HL-60/S4 (cell line): ENCODE results near the gene TRPV4.
"Not testable (repeated sequence)": the region's sequence is repeated elsewhere in the genome, so short reads cannot be mapped to it uniquely, and the experiment has no call there.

Experiments
- in situ Hi-C: fragments of 300-500 bp; cut with MboI; formaldehyde crosslinking; loops from 2 replicates; pipeline ENCODE4 v1.14.3; 2022; ENCODE audit warnings: low sequenced_read_pairs

Gene TRPV4

GRCh38 chr12:109861689-109862314 is 28.6 kb upstream of the TRPV4 start:
- in situ Hi-C loops = no loop called here

DNA sequence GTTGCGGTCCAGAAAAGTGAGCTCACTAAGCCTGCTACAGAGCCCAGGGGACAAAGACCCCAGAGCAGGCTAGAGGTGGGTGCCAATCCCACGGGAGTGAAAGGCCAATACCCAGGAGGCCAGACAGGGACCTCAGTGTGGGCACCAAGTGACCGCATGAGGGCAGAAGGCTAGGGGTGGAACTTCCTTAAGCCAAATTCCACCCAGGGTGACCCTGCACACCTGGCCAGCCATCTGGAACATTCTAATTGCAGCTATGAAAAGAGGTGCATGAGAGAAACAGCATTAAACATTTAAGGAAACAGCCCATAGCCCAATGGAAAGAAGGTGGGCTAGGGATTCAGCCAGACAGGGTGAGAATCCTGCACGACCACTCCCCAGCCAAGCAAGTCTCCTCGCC is 27.8 kb upstream of the TRPV4 start:
- in situ Hi-C loops = no loop called here

- in situ Hi-C loops = no loop called here
Measured at GRCh38 chr12:109858764-109859163, 25.6 kb upstream of the TRPV4 start.

GRCh38 chr12:109857715-109858114 is 24.5 kb upstream of the TRPV4 start:
- in situ Hi-C loops = no loop called here

DNA sequence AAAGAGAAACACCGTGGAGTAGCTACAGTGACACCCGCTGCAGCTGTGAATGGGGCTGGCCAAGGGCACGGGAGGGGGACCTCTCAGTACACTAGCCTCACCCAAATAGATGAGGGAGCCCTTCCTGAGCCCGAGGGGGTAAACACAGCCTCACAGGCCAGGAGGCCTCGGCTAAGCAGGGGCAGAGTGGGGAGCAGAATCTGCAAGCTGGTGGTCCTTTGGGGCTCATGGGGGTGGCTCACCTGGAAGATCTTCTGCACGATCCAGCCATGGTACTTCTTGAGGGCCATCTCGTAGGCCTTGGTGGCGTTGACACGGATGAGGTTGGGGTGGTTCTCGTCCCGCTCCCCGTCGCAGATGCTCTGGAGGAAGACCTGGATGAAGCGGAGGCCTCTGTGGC is 22.2 kb upstream of the TRPV4 start:
- in situ Hi-C loops = no loop called here

DNA sequence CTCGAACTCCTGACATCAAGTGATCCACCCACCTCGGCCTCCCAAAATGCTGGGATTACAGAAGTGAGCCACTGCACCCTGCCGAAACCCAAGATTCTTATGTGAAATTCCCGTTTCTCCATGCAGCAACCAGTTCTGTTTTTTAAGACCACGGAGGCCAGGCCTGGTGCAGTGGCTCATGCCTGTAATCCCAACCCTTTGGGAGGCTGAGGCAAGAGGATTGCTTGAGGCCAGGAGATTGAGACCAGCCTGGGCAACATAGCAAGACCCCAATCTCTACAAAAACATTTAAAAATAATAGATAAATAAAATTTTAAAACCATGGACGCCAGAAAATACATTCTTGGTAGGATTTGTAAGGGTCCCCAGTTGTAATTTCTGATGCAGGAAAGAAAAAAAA is 17.3 kb upstream of the TRPV4 start:
- in situ Hi-C loops = not testable (repeated sequence)

DNA sequence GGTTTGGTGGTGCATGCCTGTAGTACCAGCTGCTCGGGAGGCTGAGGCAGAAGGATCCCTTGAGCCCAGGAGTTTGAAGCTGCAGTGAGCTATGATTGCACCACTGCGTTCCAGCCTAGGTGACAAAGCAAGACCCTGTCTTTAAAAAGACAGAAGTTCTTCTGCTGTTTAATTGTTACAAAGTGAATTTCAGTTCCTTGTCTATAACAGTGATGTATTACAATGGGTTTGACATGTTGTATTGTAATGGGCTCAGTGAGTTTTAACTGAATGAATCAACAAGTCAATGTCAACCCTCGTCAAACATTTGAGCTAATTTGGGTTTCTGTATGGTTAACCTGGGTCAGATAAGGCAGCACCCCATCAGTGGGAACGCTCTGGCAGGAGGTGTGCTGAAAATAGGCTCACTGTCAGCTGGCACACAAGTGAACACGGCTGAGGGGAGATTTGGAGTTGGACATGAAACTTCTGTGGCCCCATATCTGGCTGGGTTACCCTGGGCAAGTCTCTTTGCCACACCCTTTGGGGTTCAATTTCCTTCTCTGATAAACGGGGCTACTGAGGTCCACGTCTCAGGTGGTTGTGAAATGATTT is 14.0 kb upstream of the TRPV4 start:
- in situ Hi-C loops = no loop called here

DNA sequence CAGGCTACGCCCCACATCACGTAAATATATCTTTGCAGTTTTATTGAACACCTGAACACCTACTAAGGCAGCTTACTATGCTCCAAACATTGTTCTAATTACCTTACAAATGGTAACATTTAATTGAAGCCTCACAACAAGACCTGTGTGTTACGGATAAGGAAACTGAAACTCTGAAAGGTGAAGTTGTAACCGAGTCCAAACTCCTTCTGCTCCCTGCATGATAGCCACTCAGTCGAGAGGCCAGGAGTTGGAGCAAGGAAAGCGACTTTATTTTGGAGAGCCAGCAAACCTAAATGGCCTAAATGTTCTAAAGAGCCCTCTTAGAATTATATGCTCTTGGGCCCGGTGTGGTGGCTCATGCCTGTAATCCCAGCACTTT is 12.6 kb upstream of the TRPV4 start:
- in situ Hi-C loops = no loop called here

- in situ Hi-C loops = no loop called here
Measured at GRCh38 chr12:109844983-109845823, 12.0 kb upstream of the TRPV4 start.

DNA sequence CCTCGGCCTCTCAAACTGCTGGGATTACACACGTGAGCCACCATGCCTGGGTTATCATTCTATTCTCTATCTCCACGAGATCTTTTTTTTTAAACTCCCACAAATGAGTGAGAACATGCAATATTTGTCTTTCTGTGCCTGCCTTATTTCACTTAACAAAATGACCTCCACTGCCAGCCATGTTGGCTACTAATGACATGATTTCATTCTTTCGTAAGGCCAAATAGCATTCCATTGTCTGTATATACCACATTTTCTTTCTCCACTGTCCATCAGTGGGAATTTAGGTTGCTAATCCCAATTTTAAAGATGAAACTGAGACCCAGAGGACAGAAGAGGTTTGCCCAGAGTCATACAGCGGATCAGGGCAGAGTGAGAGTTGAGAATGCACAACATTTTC is 10.9 kb upstream of the TRPV4 start:
- in situ Hi-C loops = no loop called here

DNA sequence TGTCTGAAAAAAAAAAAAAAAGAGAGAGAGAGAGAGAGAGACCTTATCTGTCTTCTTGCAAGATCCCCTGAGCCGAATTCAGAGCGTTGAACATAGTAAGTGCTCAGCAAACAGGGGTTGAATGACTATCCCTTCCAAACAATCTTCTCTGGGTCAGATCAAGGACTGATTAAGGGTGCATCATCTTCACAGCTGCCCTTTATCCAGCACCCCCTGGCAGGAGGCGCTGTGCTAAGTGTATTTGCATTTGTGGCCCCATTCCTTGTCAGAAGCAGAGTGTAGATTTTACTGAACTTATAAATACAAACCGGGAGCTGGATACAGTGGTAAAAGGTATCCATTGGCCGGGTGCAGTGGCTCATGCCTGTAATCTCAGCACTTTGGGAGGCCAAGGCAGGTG is 8.8 kb upstream of the TRPV4 start:
- in situ Hi-C loops = no loop called here

GRCh38 chr12:109841356-109841755 is 8.2 kb upstream of the TRPV4 start:
- in situ Hi-C loops = no loop called here

GRCh38 chr12:109840305-109841074 is 7.3 kb upstream of the TRPV4 start:
- in situ Hi-C loops = no loop called here

- in situ Hi-C loops = no loop called here
Measured at GRCh38 chr12:109839444-109839843, 6.2 kb upstream of the TRPV4 start.

DNA sequence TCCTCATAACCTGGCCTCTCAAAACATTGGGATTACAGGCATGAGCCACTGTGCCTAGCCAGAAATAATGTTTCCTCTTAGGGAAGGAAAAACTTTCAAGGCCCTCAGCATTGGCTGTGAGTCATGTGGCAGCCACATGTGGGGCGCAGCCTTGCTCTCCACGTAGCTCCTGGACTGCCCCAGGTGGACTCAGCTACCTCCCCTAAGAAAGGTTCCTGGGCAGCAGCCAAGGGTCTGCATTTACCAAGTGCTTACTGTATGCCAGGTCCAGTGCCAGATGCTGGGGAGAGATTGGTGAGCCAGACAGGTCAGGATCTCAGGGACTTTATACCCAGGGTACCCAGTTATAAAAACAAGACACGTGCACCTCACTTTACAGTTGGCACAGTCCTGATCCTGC is 3.7 kb upstream of the TRPV4 start:
- in situ Hi-C loops = no loop called here

DNA sequence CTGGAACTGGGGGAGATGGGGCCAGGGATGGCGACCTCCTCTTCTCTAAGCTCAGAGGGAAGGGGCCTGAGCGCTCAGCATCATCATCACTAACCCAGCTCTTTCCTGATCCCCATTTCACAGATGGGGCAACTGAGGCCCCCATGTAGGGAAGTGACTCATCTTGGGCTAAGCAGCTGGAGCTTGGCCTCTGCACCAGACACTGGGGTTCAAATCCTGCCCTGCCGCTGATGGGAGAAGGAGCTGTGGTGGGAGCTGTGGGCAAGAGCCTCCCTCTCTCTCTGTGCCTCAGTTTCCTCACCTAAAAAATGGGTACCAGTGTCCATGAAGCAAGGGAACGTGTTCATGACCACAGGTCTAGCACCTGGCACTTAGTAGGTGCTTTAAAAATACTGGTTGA is 2.6 kb upstream of the TRPV4 start:
- in situ Hi-C loops = no loop called here

DNA sequence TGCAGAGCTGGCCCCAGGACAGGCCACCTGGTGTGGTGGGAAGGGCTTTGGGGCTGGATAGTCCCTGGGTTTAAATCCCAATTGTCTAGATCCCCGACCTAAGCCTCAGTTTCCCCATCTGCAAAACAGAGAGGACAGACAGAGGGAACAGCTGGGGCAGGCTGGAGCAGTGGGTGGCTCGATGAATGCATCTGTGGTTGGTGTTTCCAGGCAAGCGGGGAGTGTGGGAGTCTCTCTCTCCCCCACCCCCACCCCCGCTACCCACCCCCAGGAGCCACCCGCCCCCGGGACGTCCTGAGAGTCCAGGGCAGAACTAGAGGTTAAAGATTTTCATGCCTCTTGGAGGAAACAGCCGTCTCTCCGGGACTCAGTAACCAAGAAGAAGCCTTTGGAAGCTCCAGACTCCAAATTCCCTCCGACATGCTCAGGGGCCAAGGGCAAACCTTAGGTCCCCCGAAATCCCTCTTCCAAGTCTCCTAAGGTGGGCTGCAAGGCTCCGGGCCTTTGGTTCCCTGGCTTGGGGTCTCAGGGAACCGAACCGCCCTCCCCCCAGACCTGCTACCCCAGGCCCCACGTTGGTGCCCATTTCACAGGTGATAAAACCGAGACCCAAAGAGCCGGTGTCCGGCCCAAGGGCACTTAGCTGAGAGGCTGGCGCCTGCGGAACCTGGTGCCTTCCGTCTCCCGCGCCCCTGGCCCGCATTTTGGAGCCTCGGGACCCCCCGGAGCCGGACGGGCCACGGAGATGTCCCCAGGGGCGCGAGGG is 474 bp downstream of the TRPV4 start:
- in situ Hi-C loops = no loop called here

DNA sequence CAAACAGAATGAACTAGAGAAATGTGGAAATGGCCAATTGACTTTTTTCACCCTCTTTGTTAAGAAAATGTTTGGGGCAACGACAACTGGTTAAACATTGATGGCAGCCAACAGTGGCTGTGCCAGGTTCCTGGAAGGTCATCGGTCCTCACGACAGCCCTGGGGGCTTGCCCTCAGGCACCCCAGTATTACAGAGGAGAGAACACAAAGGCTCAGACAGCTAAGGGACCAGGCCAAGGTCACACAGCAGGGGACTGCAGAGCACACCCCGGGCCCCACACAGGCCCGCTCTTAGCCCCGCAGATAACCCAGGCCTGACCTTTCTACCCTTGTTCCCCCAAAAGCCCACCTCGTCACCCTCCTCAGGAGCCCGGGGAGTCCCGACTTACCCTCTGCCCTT is 1.3 kb downstream of the TRPV4 start:
- in situ Hi-C loops = no loop called here

- in situ Hi-C loops = no loop called here
Measured at GRCh38 chr12:109831365-109831764, 1.8 kb downstream of the TRPV4 start.

- in situ Hi-C loops = no loop called here
Measured at GRCh38 chr12:109830718-109831117, 2.5 kb downstream of the TRPV4 start.

DNA sequence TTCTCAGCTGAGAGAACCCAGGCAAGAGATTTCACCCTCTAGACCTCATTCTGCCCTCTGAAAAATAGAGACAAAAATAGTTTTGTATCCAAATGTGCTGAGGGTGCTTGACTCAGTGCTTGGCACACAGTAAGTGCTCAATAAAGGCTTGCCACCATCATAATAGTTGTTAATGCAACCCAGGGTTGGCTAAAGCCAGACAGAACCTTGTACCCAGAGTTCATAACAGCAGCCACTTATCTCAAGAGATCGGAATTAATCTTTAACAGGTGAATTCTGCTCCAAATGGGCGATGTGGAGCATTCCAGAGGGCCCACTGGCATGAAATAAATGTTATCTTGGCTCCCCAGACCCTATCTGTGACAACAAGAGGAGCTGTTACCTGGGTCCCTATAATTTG is 2.9 kb downstream of the TRPV4 start:
- in situ Hi-C loops = no loop called here
